H1 (cell line): ENCODE results near the gene LTBP4. TPM values are rescaled to one million over a fixed set of nuclear protein-coding genes. Genes with fewer than 3 reads are reported as not detected.
"Not testable (repeated sequence)": the region's sequence is repeated elsewhere in the genome, so short reads cannot be mapped to it uniquely, and the experiment has no call there.

ENCODE experiments used
- CTCF ChIA-PET: fragments of 300-600 bp; sonication (Branson Sonifier 250); formaldehyde crosslinking; loops from one replicate; lab custom pipeline; 2021; ENCODE audit not compliant: partially characterized antibody; lab: Charles Lee
- POLR2A ChIA-PET: fragments of 300-600 bp; sonication (Branson Sonifier 250); formaldehyde crosslinking; loops from one replicate; lab custom pipeline; 2021; ENCODE audit warnings: inconsistent platforms; ENCODE audit not compliant: partially characterized antibody; lab: Charles Lee
- DNase-seq, 2 experiments: peaks; one replicate each; pipeline versions ENCODE4 v3.0.0 to v3.0.0-alpha.2; 2010 to 2022; ENCODE audit warnings: low spot score in 2 of 2, low read depth in 1 of 2, mixed read lengths in 1 of 2
- FAIRE-seq: peaks from 2 replicates; lab custom pipeline; 2011; peaks lifted over from hg19 to GRCh38; lab: Jason Lieb, UNC
- H2AFZ ChIP-seq: 2 replicates; pipeline ENCODE4 v1.8.1; 2012; ENCODE audit warnings: low read length, inconsistent platforms
- H2AK5ac ChIP-seq: 2 replicates; pipeline ENCODE4 v1.6.1; 2013; ENCODE audit warnings: low read depth, low read length
- H2BK120ac ChIP-seq: replicated peaks from 2 replicates; pipeline ENCODE3; 2013; ENCODE audit warnings: low read depth, low read length, inconsistent platforms
- H2BK12ac ChIP-seq: 2 replicates; pipeline ENCODE4 v1.6.1; 2013; ENCODE audit warnings: low read depth, low read length
- H2BK15ac ChIP-seq: 2 replicates; pipeline ENCODE4 v1.6.1; 2013; ENCODE audit warnings: low read length
- H2BK20ac ChIP-seq: 2 replicates; pipeline ENCODE4 v1.6.1; 2013; ENCODE audit warnings: low read length
- H2BK5ac ChIP-seq: 2 replicates; pipeline ENCODE4 v1.6.1; 2013; ENCODE audit warnings: low read depth, low read length
- H3K14ac ChIP-seq: 2 replicates; pipeline ENCODE4 v1.6.1; 2013; ENCODE audit warnings: inconsistent platforms; ENCODE audit not compliant: insufficient read length
- H3K18ac ChIP-seq: 2 replicates; pipeline ENCODE4 v1.6.1; 2013; ENCODE audit warnings: low read length; ENCODE audit errors: extremely low read depth
- H3K23ac ChIP-seq: 2 replicates; pipeline ENCODE4 v1.6.1; 2013; ENCODE audit warnings: inconsistent platforms; ENCODE audit not compliant: insufficient read length
- H3K23me2 ChIP-seq: 2 replicates; pipeline ENCODE4 v1.6.1; 2013; ENCODE audit warnings: low read depth, low read length
- H3K27ac ChIP-seq: 2 replicates; pipeline ENCODE4 v1.6.1; 2011; ENCODE audit warnings: low read depth, low read length, inconsistent platforms
- H3K27me3 ChIP-seq, 4 experiments: replicated peaks in 1 of 4; 1 replicate in 1 of 4; 2 replicates in 3 of 4; pipeline versions ENCODE4 v1.6.1 to v1.8.1; 2011 to 2013; ENCODE audit warnings: low read length in 3 of 4, mild to moderate bottlenecking in 3 of 4, inconsistent platforms in 2 of 4, mixed read lengths in 2 of 4, moderate library complexity in 1 of 4; ENCODE audit not compliant: control insufficient read depth in 3 of 4, insufficient read depth in 3 of 4; ENCODE audit errors: extremely low read depth in 1 of 4
- H3K36me3 ChIP-seq, 4 experiments: 2 replicates each; pipeline versions ENCODE4 v1.6.1 to v1.8.1; 2011 to 2013; ENCODE audit warnings: mild to moderate bottlenecking in 4 of 4, low read length in 3 of 4, moderate library complexity in 2 of 4, control low read depth in 1 of 4, inconsistent platforms in 1 of 4; ENCODE audit not compliant: insufficient read depth in 4 of 4, control insufficient read depth in 2 of 4
- H3K4ac ChIP-seq: replicated peaks from 2 replicates; pipeline ENCODE3; 2013; ENCODE audit warnings: low read length, low read depth, mixed read lengths, inconsistent platforms; ENCODE audit not compliant: insufficient read length
- H3K4me1 ChIP-seq, 4 experiments: replicated peaks in 1 of 4; 1 replicate in 1 of 4; 2 replicates in 3 of 4; pipeline versions ENCODE4 v1.6.1 to v1.8.1; 2011 to 2013; ENCODE audit warnings: low read length in 3 of 4, inconsistent platforms in 2 of 4, mixed read lengths in 1 of 4; ENCODE audit not compliant: insufficient read depth in 4 of 4, control insufficient read depth in 3 of 4
- H3K4me2 ChIP-seq, 2 experiments: 2 replicates each; pipeline versions ENCODE4 v1.6.1 to v1.8.1; 2011 to 2013; ENCODE audit warnings: low read depth in 2 of 2, low read length in 2 of 2, control low read depth in 1 of 2, inconsistent platforms in 1 of 2, mild to moderate bottlenecking in 1 of 2; ENCODE audit not compliant: insufficient read depth in 1 of 2
- H3K4me3 ChIP-seq, 4 experiments: fragments of 200-600, 300-600 bp in 1 of 4; sonication (generic), shearing (Covaris generic), sonication (Bioruptor Twin) in 1 of 4; 2 replicates each; pipeline versions ENCODE4 v1.5.1 to v1.8.1; 2011 to 2016; ENCODE audit warnings: low read length in 4 of 4, low read depth in 3 of 4, control low read depth in 2 of 4, inconsistent platforms in 2 of 4, mild to moderate bottlenecking in 2 of 4, mixed read lengths in 1 of 4, moderate library complexity in 1 of 4; ENCODE audit not compliant: insufficient read depth in 2 of 4; ENCODE audit errors: extremely low read depth in 1 of 4
- H3K56ac ChIP-seq: replicated peaks from 2 replicates; pipeline ENCODE3; 2013; ENCODE audit warnings: low read depth, mild to moderate bottlenecking, mixed read lengths, low read length, inconsistent platforms; ENCODE audit not compliant: insufficient read length
- H3K79me1 ChIP-seq: 2 replicates; pipeline ENCODE4 v1.6.1; 2013; ENCODE audit warnings: low read depth, low read length, control low read depth
- H3K79me2 ChIP-seq, 2 experiments: 2 replicates each; pipeline versions ENCODE4 v1.6.1 to v1.8.1; 2012 to 2013; ENCODE audit warnings: low read length in 2 of 2, mild to moderate bottlenecking in 2 of 2, inconsistent platforms in 1 of 2; ENCODE audit not compliant: insufficient read depth in 2 of 2, control insufficient read depth in 1 of 2
- H3K9ac ChIP-seq, 4 experiments: replicated peaks in 1 of 4; 1 replicate in 1 of 4; 2 replicates in 3 of 4; pipeline versions ENCODE4 v1.6.1 to v1.8.1; 2011 to 2013; ENCODE audit warnings: low read depth in 3 of 4, low read length in 3 of 4, control low read depth in 2 of 4, mild to moderate bottlenecking in 2 of 4, moderate library complexity in 2 of 4, inconsistent platforms in 1 of 4; ENCODE audit errors: extremely low read depth in 1 of 4
- H3K9me3 ChIP-seq, 2 experiments: 2 replicates each; pipeline versions ENCODE4 v1.6.1 to v1.8.1; 2012 to 2013; ENCODE audit warnings: mild to moderate bottlenecking in 2 of 2, moderate library complexity in 2 of 2, control low read depth in 1 of 2, inconsistent platforms in 1 of 2, low read depth in 1 of 2, low read length in 1 of 2, mixed read lengths in 1 of 2; ENCODE audit not compliant: insufficient read depth in 2 of 2
- H4K20me1 ChIP-seq, 2 experiments: replicated peaks in 1 of 2; 2 replicates each; pipeline versions ENCODE3 to v1.8.1; 2011 to 2013; ENCODE audit warnings: inconsistent platforms in 2 of 2, low read length in 2 of 2, mild to moderate bottlenecking in 1 of 2; ENCODE audit not compliant: insufficient read depth in 2 of 2, control insufficient read depth in 1 of 2
- H4K5ac ChIP-seq: 2 replicates; pipeline ENCODE4 v1.6.1; 2013; ENCODE audit warnings: low read length, low read depth, mixed read lengths, inconsistent platforms; ENCODE audit not compliant: insufficient read length
- H4K8ac ChIP-seq: 2 replicates; pipeline ENCODE4 v1.8.0; 2013; ENCODE audit warnings: mild to moderate bottlenecking, moderate library complexity, low read length, inconsistent platforms; ENCODE audit not compliant: insufficient read depth; ENCODE audit errors: extremely low read depth
- H4K91ac ChIP-seq: replicated peaks from 2 replicates; pipeline ENCODE3; 2013; ENCODE audit warnings: low read length, mixed read lengths, inconsistent platforms; ENCODE audit not compliant: insufficient read length
- USF2 ChIP-seq: IDR thresholded peaks from 2 replicates; pipeline ENCODE4 v1.6.1; 2011; ENCODE audit warnings: low read length, improper control_type of control experiment
- WGBS, 2 experiments: shearing (Covaris generic) in 1 of 2; methylation state at CpG; one replicate each; pipeline versions ENCODE4 v1.1.6 to v1.1.7; 2013 to 2015; ENCODE audit warnings: low lambda C conversion rate in 2 of 2, mixed read lengths in 2 of 2, inconsistent platforms in 1 of 2, low coverage in 1 of 2, missing lambda C conversion rate in 1 of 2; ENCODE audit not compliant: insufficient replicate concordance in 2 of 2, insufficient coverage in 1 of 2, insufficient read length in 1 of 2; ENCODE audit errors: extremely low coverage in 1 of 2, missing lambda C conversion rate in 1 of 2; 5-methylcytosine and 5-hydroxymethylcytosine counted together
- polyA plus RNA-seq, 7 experiments: library from polyadenylated mRNA; depleted of rRNA in 3 of 7; stranded (reverse) in 5 of 7; unstranded in 2 of 7; fragments of >200 nt in 5 of 7; fragments of 200-250 nt in 2 of 7; gene quantifications; 1 replicate in 5 of 7; 2 replicates in 1 of 7; 4 replicates in 1 of 7; pipeline versions ENCODE4 v1.2.1 to v1.2.3, GENCODE V29; 2011 to 2013; ENCODE audit warnings: missing spikeins in 2 of 7, mixed read lengths in 2 of 7
- total RNA-seq: library from RNA; stranded (reverse); fragmentation: NEBNext Ultra II Directional; extraction: Animal tissue kit (Norgen Biotek cat#: 25700); gene quantifications from 2 replicates; pipeline ENCODE4 v1.2.1, GENCODE V29; 2021

LTBP4 gene
- total and polyA plus RNA-seq, 2 of the 8 experiments (the other 6 are each of a cell fraction or from before 2014, with no cell fraction given) = 54.5 to 77.1 TPM

- H3K36me3 ChIP-seq, POLR2A ChIA-PET, H3K14ac ChIP-seq, H2BK5ac ChIP-seq, H2AK5ac ChIP-seq, H3K4me2 ChIP-seq, H3K4me1 ChIP-seq, H4K5ac ChIP-seq, H3K23ac ChIP-seq, H4K91ac ChIP-seq, H3K9ac ChIP-seq, H3K9me3 ChIP-seq, H3K4ac ChIP-seq, H3K79me1 ChIP-seq, H2BK120ac ChIP-seq, H3K56ac ChIP-seq, H4K8ac ChIP-seq, DNase-seq, H3K4me3 ChIP-seq, H3K23me2 ChIP-seq, H2BK15ac ChIP-seq, H3K27me3 ChIP-seq, H2AFZ ChIP-seq, H2BK20ac ChIP-seq, H3K79me2 ChIP-seq, H3K18ac ChIP-seq, FAIRE-seq, H4K20me1 ChIP-seq, H2BK12ac ChIP-seq, H3K27ac ChIP-seq: not testable (repeated sequence)
- CTCF ChIA-PET = interaction anchor here (1.9 kb wide), 1 partner anchor 12 kb away, joined by 7 read pairs; no protein-coding TSS in a partner anchor
- TF ChIP-seq USF2 = peak; percentile 76
- WGBS, 2 experiments = 92% methylated on average over 9 of the region's 9 CpGs; no CpG with 5 or more reads in 1 of the 2 experiments
These were observed 48.9 kb downstream of the LTBP4 start for GRCh38 chr19:40649903-40650675.
